Aorta (tissue), 5 donors: Measurements from ENCODE around the gene RAB5A. TPM values are rescaled to one million over a fixed set of nuclear protein-coding genes. Genes with fewer than 3 reads are reported as not detected.
A peak's percentile ranks its signal among the peaks of the same experiment; 100 is the strongest.
"Not testable (repeated sequence)": the region's sequence is repeated elsewhere in the genome, so short reads cannot be mapped to it uniquely, and the experiment has no call there.

Experiments
- ATAC-seq: fragments of 200-7000 bp; cut with Tn5 transposase; one replicate; pipeline ENCODE4 v1.9.1; 2022; ENCODE audit warnings: moderate library complexity; ENCODE audit not compliant: low FRiP score
- DNase-seq, 2 donors: peaks; one replicate each; pipeline ENCODE4 v3.0.0-alpha.2; 2020
- H3K27ac ChIP-seq, 2 donors: one replicate each; pipeline ENCODE4 v1.5.1; 2013; ENCODE audit warnings: low read length in 2 of 2, mild to moderate bottlenecking in 2 of 2, moderate library complexity in 2 of 2, control low read depth in 1 of 2, inconsistent platforms in 1 of 2, low read depth in 1 of 2
- H3K27me3 ChIP-seq, 2 donors: one replicate each; pipeline ENCODE4 v1.6.1; 2013; ENCODE audit warnings: control low read depth in 1 of 2, low read length in 1 of 2, mild to moderate bottlenecking in 1 of 2, moderate library complexity in 1 of 2; ENCODE audit not compliant: insufficient read depth in 2 of 2, control insufficient read depth in 1 of 2
- H3K36me3 ChIP-seq, 2 donors: one replicate each; pipeline ENCODE4 v1.6.1; 2013; ENCODE audit warnings: control low read depth in 1 of 2, low read length in 1 of 2, mild to moderate bottlenecking in 1 of 2; ENCODE audit not compliant: insufficient read depth in 2 of 2, control insufficient read depth in 1 of 2
- H3K4me1 ChIP-seq, 2 donors: one replicate each; pipeline ENCODE4 v1.6.1; 2013; ENCODE audit warnings: low read length in 2 of 2, control low read depth in 1 of 2, mild to moderate bottlenecking in 1 of 2, moderate library complexity in 1 of 2; ENCODE audit not compliant: insufficient read depth in 2 of 2, control insufficient read depth in 1 of 2
- H3K4me3 ChIP-seq, 2 donors: one replicate each; pipeline ENCODE4 v1.5.1; 2013; ENCODE audit warnings: low read length in 2 of 2, control low read depth in 1 of 2, mild to moderate bottlenecking in 1 of 2
- H3K9me3 ChIP-seq: one replicate; pipeline ENCODE4 v1.6.1; 2013; ENCODE audit warnings: mild to moderate bottlenecking, low read length; ENCODE audit not compliant: control insufficient read depth
- WGBS, 2 donors: extraction: QIAGEN DNeasy Blood & Tissue Kit; methylation state at CpG; one replicate each; pipeline ENCODE4 v1.1.7; 2013; 5-methylcytosine and 5-hydroxymethylcytosine counted together
- intact Hi-C, 2 donors: fragments of 100-400 bp; cut with DNase I; formaldehyde crosslinking; loops; one replicate each; pipeline versions ENCODE4 v1.14.2 to v1.15.0; 2022
- long read RNA-seq, 2 donors: library from polyadenylated mRNA; unstranded; transcript quantifications; one replicate each; pipeline ENCODE4 v2.0.0, GENCODE V29; 2020 to 2021
- polyA plus RNA-seq, 2 donors: library from polyadenylated mRNA; stranded (reverse); fragments of 200-250 nt; gene quantifications; one replicate each; pipeline ENCODE4 v1.2.3, GENCODE V29; 2013
- total RNA-seq, 2 donors: library from RNA; stranded (reverse); fragmentation: NEBNext Ultra II Directional; extraction: Animal tissue kit (Norgen Biotek cat#: 25700); gene quantifications; one replicate each; pipeline ENCODE4 v1.2.1, GENCODE V29; 2021
- donor health status: healthy with polysubstance abuse.
- donor health status: Bipolar disorder and iron deficiency.
- donor health status: DM: no; HTN: no; CAD: no.
- donor health status: DM: no; HTN: no; CAD: no.
- donor health status: DM: yes; HTN: yes; CAD: no.

Gene RAB5A
- total RNA-seq (10 to 100 TPM; 75.9 to 80.3 TPM), polyA plus RNA-seq (10 to 100 TPM; 43.8 to 49.2 TPM)
- long read RNA-seq, donor 1, transcript RAB5A-201 (6 exons, 2,536 nt), result major isoform, 106 of 134 reads
- long read RNA-seq, donor 1, partial matches to known transcripts, result 5 of 134 reads
- long read RNA-seq, donor 1, other reads (novel, unspliced or antisense), result 21 of 134 reads
- long read RNA-seq, donor 2, transcript RAB5A-201 (6 exons, 2,536 nt), result major isoform, 46 of 57 reads
- long read RNA-seq, donor 2, partial matches to known transcripts, result 1 of 57 reads
- long read RNA-seq, donor 2, other reads (novel, unspliced or antisense), result 7 of 57 reads

- Histone ChIP-seq H3K27ac (peak within 1 kb of the TSS; percentile 83 to 98), H3K4me1 (peaks cover 2 to 4% of the 10 kb centered on the region in 2 donors), H3K36me3 (peaks cover 0 to 3% of the 10 kb centered on the region in 2 donors), H3K27me3 (no peaks in the 10 kb centered on the region), H3K4me3 (peak within 1 kb of the TSS; percentile 78 to 98), H3K9me3 (no peaks in the 10 kb centered on the region)
- DNase-seq, result peak; percentile 99
- WGBS, 2 donors, result 0% methylated on average over 65 to 73 of the region's 73 CpGs
- intact Hi-C loops, result loop anchor here (2.0 to 10.0 kb wide), 3 partner anchors 58 to 94 kb away; partner anchors contain the start of gene KAT2B (in 1 of the 2)
- ATAC-seq, result peak; percentile 98
Observed at GRCh38 chr3:19946832-19947548, at the start of gene RAB5A. Gene RAB5A, plus strand, starts transcription at chr3:19947097. Its CDS starts 3,802 bp downstream, at chr3:19950899.

GRCh38 chr3:19898721-19899120 lies 48.2 kb upstream of the RAB5A start:
- no peak for DNase-seq
- no peaks in the 10 kb centered on the region for H3K4me1 ChIP-seq
- WGBS, 2 donors, result 27 to 64% methylated on average over 2 of the region's 2 CpGs
- H3K36me3 ChIP-seq, result no peaks in the 10 kb centered on the region
- H3K27ac ChIP-seq, result no peak overlapping the region
- H3K27me3 ChIP-seq, result no peaks in the 10 kb centered on the region
- intact Hi-C loops, result no loop called here
- no peak for ATAC-seq
- no peak overlapping the region for H3K4me3 ChIP-seq
- H3K9me3 ChIP-seq, result no peaks in the 10 kb centered on the region

GRCh38 chr3:19899264-19899663 lies 47.6 kb upstream of the RAB5A start:
- ATAC-seq, result no peak
- DNase-seq, result no peak
- WGBS, 2 donors, result 92 to 96% methylated on average over 2 of the region's 2 CpGs
- Histone ChIP-seq H3K9me3 (no peaks in the 10 kb centered on the region), H3K36me3 (peaks cover 0 to 2% of the 10 kb centered on the region in 2 donors), H3K4me1 (no peaks in the 10 kb centered on the region), H3K27ac (no peak overlapping the region), H3K4me3 (no peak overlapping the region), H3K27me3 (no peaks in the 10 kb centered on the region)
- intact Hi-C loops, result no loop called here

- DNase-seq, H3K9me3 ChIP-seq, ATAC-seq, H3K4me1 ChIP-seq, H3K27ac ChIP-seq, intact Hi-C loops, H3K27me3 ChIP-seq, H3K4me3 ChIP-seq, H3K36me3 ChIP-seq: not testable (repeated sequence)
- 82 to 84% methylated on average over 7 of the region's 7 CpGs for WGBS, 2 donors
Observed at GRCh38 chr3:19899833-19900232, 47.1 kb upstream of the RAB5A start.

- DNase-seq (no peak), ATAC-seq (no peak)
- Histone ChIP-seq H3K4me3 (no peak overlapping the region), H3K27ac (no peak overlapping the region), H3K4me1 (no peaks in the 10 kb centered on the region), H3K27me3 (no peaks in the 10 kb centered on the region), H3K9me3 (no peaks in the 10 kb centered on the region), H3K36me3 (peaks cover 0 to 2% of the 10 kb centered on the region in 2 donors)
- 75 to 78% methylated on average over 5 of the region's 5 CpGs for WGBS, 2 donors
- intact Hi-C loops, result no loop called here
Observed at GRCh38 chr3:19901337-19901736, 45.6 kb upstream of the RAB5A start.

GRCh38 chr3:19901918-19902317 lies 45.0 kb upstream of the RAB5A start:
- Histone ChIP-seq H3K27me3 (no peaks in the 10 kb centered on the region), H3K27ac (no peak overlapping the region), H3K36me3 (peaks cover 0 to 2% of the 10 kb centered on the region in 2 donors), H3K9me3 (no peaks in the 10 kb centered on the region), H3K4me3 (no peak overlapping the region), H3K4me1 (no peaks in the 10 kb centered on the region)
- 77 to 78% methylated on average over 4 of the region's 4 CpGs for WGBS, 2 donors
- ATAC-seq (no peak), DNase-seq (no peak)
- intact Hi-C loops, result no loop called here

- no peaks in the 10 kb centered on the region for H3K9me3 ChIP-seq
- H3K36me3 ChIP-seq, result peaks cover 0 to 2% of the 10 kb centered on the region in 2 donors
- intact Hi-C loops, result no loop called here
- no peaks in the 10 kb centered on the region for H3K4me1 ChIP-seq
- H3K27me3 ChIP-seq, result no peaks in the 10 kb centered on the region
- no peak overlapping the region for H3K27ac ChIP-seq
- DNase-seq (no peak), ATAC-seq (no peak)
- WGBS, 2 donors, result 75 to 83% methylated on average over 2 of the region's 2 CpGs
- H3K4me3 ChIP-seq, result no peak overlapping the region
Observed at GRCh38 chr3:19903649-19904048, 43.2 kb upstream of the RAB5A start.

GRCh38 chr3:19907523-19907922 lies 39.4 kb upstream of the RAB5A start:
- Histone ChIP-seq H3K9me3 (no peaks in the 10 kb centered on the region), H3K4me1 (no peaks in the 10 kb centered on the region), H3K4me3 (no peak overlapping the region), H3K27me3 (no peaks in the 10 kb centered on the region), H3K27ac (no peak overlapping the region), H3K36me3 (peaks cover 0 to 2% of the 10 kb centered on the region in 2 donors)
- no peak for ATAC-seq
- WGBS, 2 donors, result 87 to 88% methylated on average over 3 of the region's 3 CpGs
- intact Hi-C loops, result no loop called here
- DNase-seq, result no peak

GRCh38 chr3:19911452-19911851 lies 35.4 kb upstream of the RAB5A start:
- no peak for ATAC-seq
- no peaks in the 10 kb centered on the region for H3K9me3 ChIP-seq

More at GRCh38 chr3:19911452-19911851, 35.4 kb upstream of the RAB5A start:
- no peak for DNase-seq
- Histone ChIP-seq H3K4me1 (no peaks in the 10 kb centered on the region), H3K27ac (no peak overlapping the region), H3K36me3 (no peaks in the 10 kb centered on the region), H3K4me3 (no peak overlapping the region), H3K27me3 (no peaks in the 10 kb centered on the region)
- intact Hi-C loops, result no loop called here
